Mucosa of gallbladder (tissue), 1 donor: ENCODE measurements around the gene MICOS13. TPM values are rescaled to one million over a fixed set of nuclear protein-coding genes. Genes with fewer than 3 reads are reported as not detected.
A peak's percentile ranks its signal among the peaks of the same experiment; 100 is the strongest.
"Not testable (repeated sequence)": the region's sequence is repeated elsewhere in the genome, so short reads cannot be mapped to it uniquely, and the experiment has no call there.

ENCODE experiments used
- DNase-seq: peaks from one replicate; pipeline ENCODE4 v3.0.0-alpha.2; 2020; ENCODE audit warnings: low spot score
- total RNA-seq: library from RNA; stranded (reverse); gene quantifications from one replicate; pipeline ENCODE4 v1.2.1, GENCODE V29; 2021
- donor health status: DM: no; HTN: no; CAD: no.

Gene MICOS13
- total RNA-seq, 1 donor from 2014 or later: 62.6 TPM

DNA sequence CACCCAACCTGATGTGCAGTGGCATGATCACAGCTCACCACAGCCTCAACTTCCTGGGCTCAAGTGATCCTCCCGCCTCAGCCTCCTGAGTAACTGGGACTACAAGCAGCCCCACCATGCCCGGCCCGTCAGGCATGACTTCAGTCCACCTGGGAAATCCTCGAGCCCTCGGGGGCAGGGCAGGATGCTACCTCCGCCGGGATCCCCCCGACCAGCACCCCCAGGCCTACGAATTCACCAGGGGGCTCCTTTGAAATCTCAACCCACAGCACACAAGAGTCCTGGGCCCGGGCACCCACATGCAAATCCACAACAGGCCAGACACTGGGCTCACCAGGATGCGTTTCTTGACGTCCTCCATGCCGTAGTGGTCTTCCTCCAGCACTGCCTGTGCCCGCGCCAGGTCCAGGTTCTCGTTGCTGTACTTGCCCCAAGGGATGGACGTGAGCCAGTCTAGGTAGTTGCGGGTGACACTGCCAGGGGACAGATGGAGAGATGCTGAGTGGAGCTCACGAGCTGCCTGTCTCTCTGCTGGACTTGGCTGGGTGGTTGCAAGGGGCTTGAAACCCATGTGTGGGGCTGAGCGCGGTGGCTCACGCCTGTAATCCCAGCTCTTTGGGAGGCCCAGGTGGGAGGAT is 20.3 kb upstream of the MICOS13 start:
- DNase-seq: no peak

GRCh38 chr19:5698635-5699422 is 18.5 kb upstream of the MICOS13 start:
- no peak for DNase-seq

DNA sequence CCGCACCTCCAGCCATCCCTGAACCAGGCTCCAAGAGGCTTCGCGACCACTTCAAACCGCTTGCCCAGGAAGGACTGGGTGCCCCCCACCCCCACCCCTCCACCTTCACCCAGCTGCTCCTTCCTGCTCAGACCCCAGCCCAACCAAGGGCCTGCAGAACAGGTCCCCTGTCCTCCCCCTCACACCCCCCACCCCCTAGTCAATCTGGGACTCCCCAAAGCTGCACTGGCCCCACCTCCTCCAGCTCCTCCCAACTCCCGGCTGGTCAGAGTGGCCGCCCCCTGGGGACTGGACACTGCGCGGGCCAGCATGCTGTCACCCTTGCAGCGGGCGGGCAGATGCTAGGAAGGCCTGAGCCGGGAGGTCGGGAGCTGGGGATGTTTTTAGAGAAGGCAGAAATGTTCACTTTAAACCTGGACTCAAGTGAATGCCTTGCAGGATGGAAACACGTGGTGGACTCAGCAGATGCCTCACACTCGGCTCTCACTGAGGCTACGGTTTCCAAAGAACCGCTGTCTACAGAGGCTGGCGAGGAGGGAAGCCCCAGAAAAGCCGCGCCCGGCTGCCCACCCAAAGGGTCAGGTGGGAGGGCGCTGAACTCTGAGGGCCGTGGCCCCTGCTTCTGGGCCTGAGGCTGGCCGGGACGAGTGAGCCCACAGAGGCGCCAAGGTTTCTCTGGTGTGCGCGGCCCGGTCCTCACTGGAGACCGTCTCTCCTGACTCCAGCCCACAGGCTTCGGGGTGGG is 17.7 kb upstream of the MICOS13 start:
- no peak for DNase-seq

DNA sequence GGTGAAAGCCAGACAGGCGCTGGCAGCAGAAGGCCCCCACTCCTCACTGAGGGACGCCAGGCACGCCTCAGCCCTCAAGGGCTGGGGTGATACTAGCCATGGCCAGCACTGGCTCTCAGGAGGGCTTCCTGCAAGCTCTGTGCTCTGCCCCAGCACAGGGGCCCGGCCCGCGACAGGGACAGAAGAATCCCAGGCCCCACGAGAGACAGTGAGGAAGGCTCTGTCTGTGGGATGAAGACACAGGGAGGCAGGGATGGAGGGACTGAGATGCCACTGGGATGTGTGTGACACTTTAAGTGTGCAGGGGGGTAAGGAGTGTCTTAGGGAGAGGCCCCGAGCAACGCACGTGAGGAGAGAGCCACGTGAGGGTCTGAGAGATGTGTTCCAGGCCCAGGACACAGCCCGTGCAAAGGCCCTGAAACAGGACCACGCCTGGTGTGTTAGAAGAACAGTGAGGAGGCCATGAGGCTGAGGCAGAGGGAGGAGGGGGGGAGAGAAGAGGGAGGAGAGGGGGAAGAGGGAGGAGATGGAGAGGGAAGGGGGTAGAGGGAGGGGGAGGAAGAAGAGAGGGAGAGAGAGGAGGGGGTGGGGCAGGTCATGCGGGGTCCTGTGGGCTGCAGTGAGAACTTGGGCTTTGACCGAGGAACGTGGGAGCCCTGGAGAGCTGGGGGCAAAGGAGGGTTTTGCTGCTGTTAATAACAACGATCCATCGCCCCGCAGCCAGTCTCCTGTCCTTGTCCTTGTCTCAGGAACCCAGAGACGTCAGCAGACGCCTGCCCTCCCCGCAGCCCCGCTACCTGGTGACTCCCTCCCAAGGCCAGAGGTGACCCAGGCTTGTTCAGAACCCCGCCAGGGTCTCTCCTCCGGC is 16.9 kb upstream of the MICOS13 start:
- DNase-seq: no peak

- DNase-seq: no peak
Observed at GRCh38 chr19:5696196-5697021, 16.1 kb upstream of the MICOS13 start.

DNA sequence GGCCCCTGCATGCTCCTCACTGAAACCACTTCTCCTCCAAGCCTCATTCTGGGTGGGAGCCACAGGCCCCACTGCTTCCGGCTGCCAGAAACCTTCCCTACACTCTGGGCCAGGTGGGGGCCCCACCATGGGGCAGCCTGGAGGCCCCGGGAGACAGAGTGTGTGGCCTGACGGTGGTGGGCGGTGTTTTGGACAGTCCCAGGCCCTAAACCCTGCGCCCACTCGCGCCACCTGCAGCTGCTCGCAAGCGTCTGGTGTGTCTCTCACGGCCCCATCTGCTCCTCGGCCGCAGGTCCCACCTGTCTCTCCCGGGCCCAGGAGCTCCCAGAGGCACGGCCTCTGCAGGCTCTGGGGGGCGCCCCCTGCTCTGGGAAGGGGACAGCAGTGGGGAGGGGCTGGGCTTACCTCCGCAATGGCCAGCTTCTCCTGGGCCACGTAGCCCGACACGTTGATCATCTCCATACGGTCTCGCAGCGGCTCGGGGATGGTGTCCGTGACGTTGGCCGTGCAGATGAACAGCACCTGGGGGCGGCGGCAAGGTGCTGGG is 15.4 kb upstream of the MICOS13 start:
- DNase-seq: no peak

DNA sequence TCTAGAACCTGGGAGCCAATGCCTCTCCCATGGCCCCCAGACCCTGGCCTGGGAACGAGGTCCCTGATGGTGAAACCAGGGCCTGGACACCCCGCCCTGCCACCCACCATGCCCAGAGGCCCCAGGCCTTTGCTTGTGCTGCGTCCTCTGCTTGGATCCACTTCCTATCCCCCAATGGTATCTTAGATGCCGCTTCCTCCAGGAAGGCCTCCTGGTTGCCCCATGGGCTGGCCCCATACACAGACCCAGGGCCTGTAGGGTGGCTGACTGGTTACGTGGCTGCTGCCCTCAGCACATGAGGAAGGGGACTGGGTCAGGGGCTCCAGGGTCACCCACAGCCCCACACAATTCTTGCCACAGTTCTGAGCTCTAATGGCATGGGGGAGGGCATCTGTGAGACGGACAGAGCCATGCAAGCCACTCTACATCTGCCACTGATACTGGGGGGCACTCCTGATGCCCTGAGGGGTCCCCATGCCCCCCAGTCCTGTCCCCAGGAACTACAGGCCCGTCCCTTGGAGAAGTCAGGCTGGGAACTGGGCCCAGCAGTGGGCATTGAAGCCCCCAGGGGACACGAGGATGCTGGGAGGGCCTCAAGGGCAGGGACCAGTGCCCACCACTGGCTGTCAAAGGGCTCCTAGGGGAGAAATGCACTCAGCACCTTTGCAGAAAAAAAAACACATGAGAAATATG is 14.8 kb upstream of the MICOS13 start:
- no peak for DNase-seq

- no peak for DNase-seq
Observed at GRCh38 chr19:5694167-5694955, 14.0 kb upstream of the MICOS13 start.

- no peak for DNase-seq
Observed at GRCh38 chr19:5693195-5694166, 13.2 kb upstream of the MICOS13 start.

GRCh38 chr19:5692723-5693194 is 12.4 kb upstream of the MICOS13 start:
- no peak for DNase-seq

GRCh38 chr19:5691822-5692722 is 11.8 kb upstream of the MICOS13 start:
- no peak for DNase-seq

GRCh38 chr19:5690955-5691821 is 10.9 kb upstream of the MICOS13 start:
- no peak for DNase-seq

- peak; percentile 99 for DNase-seq
Observed at GRCh38 chr19:5690125-5690954, 10.0 kb upstream of the MICOS13 start, which contains the start of gene RPL36. Gene RPL36 (plus strand): TSS chr19:5690295. CDS start chr19:5690508, 213 bp downstream.

DNA sequence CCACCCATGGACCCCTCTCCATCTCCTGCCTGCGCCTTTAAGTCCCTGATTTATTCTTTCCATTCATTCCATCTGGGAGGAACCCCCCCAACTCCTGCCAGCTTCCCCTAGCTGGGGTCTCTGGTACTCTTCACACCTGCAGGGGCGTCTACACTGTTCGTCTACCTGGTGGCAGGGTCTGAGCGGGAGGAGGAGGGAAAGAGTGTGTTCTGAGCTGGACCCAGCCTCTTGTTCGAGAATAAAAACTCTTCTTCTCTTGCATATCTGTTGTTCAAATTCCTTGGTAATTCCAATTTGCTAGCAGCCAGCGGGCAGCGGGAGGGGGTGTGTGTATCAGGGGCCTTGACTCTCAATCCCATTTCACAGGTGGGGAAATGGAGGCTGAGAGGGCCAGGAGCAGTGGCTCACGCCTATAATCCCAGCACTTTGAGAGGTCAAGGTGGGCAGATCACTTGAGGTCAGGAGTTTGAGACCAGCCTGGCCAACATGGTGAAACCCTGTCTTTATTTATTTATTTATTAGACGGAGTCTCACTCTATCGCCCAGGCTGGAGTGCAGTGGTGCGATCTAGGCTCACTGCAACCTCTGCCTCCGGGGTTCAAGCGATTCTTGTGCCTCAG is 8.1 kb upstream of the MICOS13 start:
- DNase-seq: not testable (repeated sequence)
